K562 (cell line): ENCODE results near the gene ANAPC2. TPM values are rescaled to one million over a fixed set of nuclear protein-coding genes. Genes with fewer than 3 reads are reported as not detected.

Experiments
- NFIC ChIP-seq: fragments of 450-650 bp; IDR thresholded peaks from 2 replicates; pipeline ENCODE4 v1.6.1; 2017; ENCODE audit warnings: mild to moderate bottlenecking, inconsistent platforms
- polyA plus RNA-seq, 8 experiments: library from polyadenylated mRNA; depleted of rRNA in 4 of 8; stranded (reverse) in 5 of 8; unstranded in 3 of 8; fragments of >200 nt; fragmentation: Nextera tagmentation in 2 of 8; fragmentation: Illumina TruSeq in 1 of 8; extraction: Ambion mirVana in 2 of 8; extraction: Trizol in 1 of 8; gene quantifications; 2 replicates each; pipeline versions ENCODE4 v1.2.1 to v1.2.3, GENCODE V29; 2011 to 2014; ENCODE audit warnings: inconsistent platforms in 1 of 8, missing spikeins in 1 of 8
- total RNA-seq, 7 experiments: library from RNA; depleted of rRNA in 6 of 7; stranded (reverse); fragments of >200 nt in 6 of 7; fragmentation: Illumina TruSeq in 2 of 7; extraction: Trizol in 2 of 7; gene quantifications; 2 replicates each; pipeline versions ENCODE4 v1.2.1 to v1.2.3, GENCODE V29; 2011 to 2021; ENCODE audit warnings: low replicate concordance in 1 of 7
- TF ChIP-seq, protein P1 (sequence below): fragments of 450-650 bp; IDR thresholded peaks from 2 replicates; pipeline ENCODE4 v1.6.1; 2016; ENCODE audit warnings: mild to moderate bottlenecking, moderate library complexity

Gene ANAPC2
- total and polyA plus RNA-seq, 9 of the 15 experiments (the other 6 are each of a cell fraction or from before 2014, with no cell fraction given): 0.11 to 56.5 (median 17.1) TPM; not detected in 1

GRCh38 chr9:137160054-137160425 lies 28.3 kb downstream of the ANAPC2 start (continued):
- TF ChIP-seq, protein P1, sequence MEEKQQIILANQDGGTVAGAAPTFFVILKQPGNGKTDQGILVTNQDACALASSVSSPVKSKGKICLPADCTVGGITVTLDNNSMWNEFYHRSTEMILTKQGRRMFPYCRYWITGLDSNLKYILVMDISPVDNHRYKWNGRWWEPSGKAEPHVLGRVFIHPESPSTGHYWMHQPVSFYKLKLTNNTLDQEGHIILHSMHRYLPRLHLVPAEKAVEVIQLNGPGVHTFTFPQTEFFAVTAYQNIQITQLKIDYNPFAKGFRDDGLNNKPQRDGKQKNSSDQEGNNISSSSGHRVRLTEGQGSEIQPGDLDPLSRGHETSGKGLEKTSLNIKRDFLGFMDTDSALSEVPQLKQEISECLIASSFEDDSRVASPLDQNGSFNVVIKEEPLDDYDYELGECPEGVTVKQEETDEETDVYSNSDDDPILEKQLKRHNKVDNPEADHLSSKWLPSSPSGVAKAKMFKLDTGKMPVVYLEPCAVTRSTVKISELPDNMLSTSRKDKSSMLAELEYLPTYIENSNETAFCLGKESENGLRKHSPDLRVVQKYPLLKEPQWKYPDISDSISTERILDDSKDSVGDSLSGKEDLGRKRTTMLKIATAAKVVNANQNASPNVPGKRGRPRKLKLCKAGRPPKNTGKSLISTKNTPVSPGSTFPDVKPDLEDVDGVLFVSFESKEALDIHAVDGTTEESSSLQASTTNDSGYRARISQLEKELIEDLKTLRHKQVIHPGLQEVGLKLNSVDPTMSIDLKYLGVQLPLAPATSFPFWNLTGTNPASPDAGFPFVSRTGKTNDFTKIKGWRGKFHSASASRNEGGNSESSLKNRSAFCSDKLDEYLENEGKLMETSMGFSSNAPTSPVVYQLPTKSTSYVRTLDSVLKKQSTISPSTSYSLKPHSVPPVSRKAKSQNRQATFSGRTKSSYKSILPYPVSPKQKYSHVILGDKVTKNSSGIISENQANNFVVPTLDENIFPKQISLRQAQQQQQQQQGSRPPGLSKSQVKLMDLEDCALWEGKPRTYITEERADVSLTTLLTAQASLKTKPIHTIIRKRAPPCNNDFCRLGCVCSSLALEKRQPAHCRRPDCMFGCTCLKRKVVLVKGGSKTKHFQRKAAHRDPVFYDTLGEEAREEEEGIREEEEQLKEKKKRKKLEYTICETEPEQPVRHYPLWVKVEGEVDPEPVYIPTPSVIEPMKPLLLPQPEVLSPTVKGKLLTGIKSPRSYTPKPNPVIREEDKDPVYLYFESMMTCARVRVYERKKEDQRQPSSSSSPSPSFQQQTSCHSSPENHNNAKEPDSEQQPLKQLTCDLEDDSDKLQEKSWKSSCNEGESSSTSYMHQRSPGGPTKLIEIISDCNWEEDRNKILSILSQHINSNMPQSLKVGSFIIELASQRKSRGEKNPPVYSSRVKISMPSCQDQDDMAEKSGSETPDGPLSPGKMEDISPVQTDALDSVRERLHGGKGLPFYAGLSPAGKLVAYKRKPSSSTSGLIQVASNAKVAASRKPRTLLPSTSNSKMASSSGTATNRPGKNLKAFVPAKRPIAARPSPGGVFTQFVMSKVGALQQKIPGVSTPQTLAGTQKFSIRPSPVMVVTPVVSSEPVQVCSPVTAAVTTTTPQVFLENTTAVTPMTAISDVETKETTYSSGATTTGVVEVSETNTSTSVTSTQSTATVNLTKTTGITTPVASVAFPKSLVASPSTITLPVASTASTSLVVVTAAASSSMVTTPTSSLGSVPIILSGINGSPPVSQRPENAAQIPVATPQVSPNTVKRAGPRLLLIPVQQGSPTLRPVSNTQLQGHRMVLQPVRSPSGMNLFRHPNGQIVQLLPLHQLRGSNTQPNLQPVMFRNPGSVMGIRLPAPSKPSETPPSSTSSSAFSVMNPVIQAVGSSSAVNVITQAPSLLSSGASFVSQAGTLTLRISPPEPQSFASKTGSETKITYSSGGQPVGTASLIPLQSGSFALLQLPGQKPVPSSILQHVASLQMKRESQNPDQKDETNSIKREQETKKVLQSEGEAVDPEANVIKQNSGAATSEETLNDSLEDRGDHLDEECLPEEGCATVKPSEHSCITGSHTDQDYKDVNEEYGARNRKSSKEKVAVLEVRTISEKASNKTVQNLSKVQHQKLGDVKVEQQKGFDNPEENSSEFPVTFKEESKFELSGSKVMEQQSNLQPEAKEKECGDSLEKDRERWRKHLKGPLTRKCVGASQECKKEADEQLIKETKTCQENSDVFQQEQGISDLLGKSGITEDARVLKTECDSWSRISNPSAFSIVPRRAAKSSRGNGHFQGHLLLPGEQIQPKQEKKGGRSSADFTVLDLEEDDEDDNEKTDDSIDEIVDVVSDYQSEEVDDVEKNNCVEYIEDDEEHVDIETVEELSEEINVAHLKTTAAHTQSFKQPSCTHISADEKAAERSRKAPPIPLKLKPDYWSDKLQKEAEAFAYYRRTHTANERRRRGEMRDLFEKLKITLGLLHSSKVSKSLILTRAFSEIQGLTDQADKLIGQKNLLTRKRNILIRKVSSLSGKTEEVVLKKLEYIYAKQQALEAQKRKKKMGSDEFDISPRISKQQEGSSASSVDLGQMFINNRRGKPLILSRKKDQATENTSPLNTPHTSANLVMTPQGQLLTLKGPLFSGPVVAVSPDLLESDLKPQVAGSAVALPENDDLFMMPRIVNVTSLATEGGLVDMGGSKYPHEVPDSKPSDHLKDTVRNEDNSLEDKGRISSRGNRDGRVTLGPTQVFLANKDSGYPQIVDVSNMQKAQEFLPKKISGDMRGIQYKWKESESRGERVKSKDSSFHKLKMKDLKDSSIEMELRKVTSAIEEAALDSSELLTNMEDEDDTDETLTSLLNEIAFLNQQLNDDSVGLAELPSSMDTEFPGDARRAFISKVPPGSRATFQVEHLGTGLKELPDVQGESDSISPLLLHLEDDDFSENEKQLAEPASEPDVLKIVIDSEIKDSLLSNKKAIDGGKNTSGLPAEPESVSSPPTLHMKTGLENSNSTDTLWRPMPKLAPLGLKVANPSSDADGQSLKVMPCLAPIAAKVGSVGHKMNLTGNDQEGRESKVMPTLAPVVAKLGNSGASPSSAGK: no peak
- TF ChIP-seq NFIC: no peak
